ENCODE measurements around the gene TFAM.
"Not testable (repeated sequence)": the region's sequence is repeated elsewhere in the genome, so short reads cannot be mapped to it uniquely, and the experiment has no call there.

Gene TFAM

DNA sequence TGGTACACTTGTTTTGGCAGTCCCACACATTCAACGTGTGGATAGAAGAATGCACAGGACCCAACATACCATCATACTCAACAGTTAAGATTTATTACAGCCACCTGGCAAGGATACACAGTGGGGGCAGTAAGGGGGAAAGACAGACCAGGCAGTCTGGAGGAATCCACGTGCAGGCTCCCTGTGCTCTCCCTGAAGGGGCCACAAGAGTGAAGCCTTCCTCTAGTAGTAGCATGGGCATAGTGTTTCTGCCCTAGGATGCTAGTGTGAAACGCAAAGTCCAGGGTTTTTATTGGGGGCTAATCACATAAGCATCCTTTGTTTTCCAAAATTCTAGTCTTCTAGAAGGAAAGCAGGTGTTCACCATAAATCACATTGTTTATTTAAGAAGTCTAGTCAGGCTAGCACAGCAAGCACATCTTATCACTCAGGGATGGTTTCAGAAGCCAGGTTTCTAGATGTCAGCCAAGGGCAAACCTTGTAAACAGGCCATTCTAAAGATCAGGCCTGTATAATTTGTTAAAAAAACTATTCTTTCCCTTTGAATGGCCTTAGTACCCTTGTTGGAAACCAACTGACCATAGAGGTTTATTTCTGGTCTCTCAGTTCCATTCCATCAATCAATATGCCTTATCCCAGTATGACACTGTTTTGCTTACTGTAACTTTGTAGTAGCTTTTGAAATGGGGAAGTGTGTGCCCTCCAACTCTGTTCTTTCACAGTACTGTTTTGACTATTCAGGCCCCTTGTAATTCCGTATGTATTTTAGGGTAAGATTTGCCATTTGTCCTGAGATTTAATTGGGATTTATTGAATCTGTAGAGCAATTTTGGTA, 12.4 kb upstream of the TFAM start:
- DNase-seq (ENCODE audit: low read depth): no peak

DNA sequence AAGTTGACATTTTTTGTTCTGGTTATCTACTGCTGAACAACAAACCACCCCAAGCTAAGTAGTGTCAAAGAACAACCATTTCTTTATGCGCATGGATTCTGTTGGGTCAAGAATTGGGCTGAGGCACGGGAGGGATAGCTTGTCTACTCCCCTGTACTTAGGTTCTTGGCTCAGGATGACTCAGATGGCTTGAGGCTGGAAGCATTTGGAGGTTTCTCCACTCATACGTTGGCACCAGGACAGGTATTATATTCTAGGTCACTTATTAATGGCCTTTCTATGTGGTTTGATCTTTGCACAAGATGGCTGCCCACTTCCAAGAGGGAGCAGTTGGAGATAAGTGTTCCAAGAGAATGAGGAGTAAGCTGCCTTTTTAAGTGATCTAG, 11.8 kb upstream of the TFAM start:
- no peak for DNase-seq (ENCODE audit: low read depth)

DNA sequence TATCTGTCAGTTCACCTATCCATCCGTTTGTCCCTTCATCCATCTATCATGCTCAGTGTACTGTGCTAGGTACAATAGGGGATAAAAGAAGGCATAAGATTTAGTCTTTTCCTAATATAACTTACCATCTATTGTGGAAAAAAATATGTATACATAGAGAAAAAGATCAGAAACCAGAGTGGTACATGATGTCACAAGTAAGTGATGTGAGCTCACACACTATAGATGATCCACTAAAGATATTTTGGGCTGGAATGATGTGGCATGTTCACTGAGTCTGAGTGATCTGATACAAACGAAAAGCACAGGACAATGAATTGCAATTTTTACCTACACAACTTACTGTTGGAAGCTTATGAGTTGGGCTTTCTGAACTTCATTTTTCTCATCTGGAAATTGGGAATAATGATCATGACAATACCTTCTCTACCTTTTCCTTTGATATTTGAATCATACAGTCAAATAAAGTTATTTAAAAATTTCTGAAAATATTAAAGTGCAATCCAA, 2.7 kb upstream of the TFAM start:
- DNase-seq (ENCODE audit: low read depth): no peak

GRCh38 chr10:58384095-58384494, 1.1 kb upstream of the TFAM start:
- no peak for DNase-seq (ENCODE audit: low read depth)

DNA sequence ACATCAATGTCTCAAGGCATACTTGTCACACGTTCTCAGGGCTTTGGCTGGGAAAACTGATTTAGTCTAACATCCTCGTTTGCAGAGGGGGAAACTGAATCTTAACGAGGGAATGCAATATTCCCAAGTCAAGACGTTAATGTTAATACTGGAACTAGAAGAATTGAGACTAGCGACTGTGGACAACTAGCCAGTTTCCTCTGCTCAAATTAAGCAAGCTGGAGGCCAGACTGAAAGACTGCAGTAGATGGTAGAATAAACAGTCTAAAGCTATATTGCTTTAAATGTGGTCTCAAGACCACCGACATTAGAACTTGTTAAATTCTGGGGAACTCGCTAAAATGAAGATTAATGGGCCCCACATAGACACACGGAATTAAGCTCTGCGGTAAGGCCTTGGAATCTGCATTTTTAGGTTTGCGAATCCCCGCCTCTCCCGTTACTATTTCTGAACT, 639 bp upstream of the TFAM start:
- no peak for DNase-seq (ENCODE audit: low read depth)

- DNase-seq (ENCODE audit: low read depth): no peak
Observed at GRCh38 chr10:58385784-58386112, 538 bp downstream of the TFAM start.

GRCh38 chr10:58389024-58389423, 3.8 kb downstream of the TFAM start:
- DNase-seq (ENCODE audit: low read depth): no peak

GRCh38 chr10:58393317-58393716, 8.1 kb downstream of the TFAM start:
- DNase-seq (ENCODE audit: low read depth): no peak

DNA sequence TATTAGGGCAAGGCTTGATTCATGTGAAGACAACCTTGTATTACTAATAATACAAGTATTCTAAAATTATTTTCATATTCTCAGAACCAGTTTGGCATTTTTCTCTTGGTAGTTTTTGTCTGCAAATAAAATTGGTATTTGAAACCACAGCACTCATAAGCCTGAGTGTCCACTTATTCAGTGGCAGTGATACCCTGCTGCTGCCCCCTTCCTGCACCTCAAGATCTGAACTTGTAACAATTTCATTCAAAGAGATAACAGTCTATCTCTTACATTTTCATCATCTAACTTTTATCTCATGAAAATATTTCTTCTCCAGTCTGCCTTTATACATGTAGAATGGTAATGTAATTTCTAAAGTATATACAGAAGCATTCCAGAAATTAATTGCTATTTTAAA, 9.3 kb downstream of the TFAM start:
- no peak for DNase-seq (ENCODE audit: low read depth)

DNA sequence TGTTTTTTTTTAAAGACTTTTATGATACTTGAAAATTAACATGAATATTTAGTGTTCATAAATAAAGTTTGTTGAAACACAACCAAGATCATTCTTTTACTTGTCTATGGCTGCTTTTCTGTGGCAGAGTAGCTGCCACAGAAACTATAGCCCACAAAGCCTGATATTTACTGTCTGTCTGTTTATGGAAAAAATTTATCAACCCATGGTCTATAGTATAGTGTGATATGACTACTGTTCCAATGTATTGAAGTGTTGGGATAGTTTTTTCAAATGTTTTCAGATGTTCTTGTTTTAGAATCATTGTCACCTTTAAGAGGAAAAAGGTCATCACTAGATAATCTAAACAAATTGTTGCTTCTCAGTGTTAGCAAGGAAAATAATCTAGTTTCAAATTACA, 10.8 kb downstream of the TFAM start:
- DNase-seq (ENCODE audit: low read depth): no peak

GRCh38 chr10:58397830-58398229, 12.6 kb downstream of the TFAM start:
- no peak for DNase-seq (ENCODE audit: low read depth)

GRCh38 chr10:58399410-58399809, 14.2 kb downstream of the TFAM start:
- DNase-seq (ENCODE audit: low read depth): no peak

GRCh38 chr10:58400609-58401008, 15.4 kb downstream of the TFAM start:
- no peak for DNase-seq (ENCODE audit: low read depth)

GRCh38 chr10:58404001-58404400, 18.8 kb downstream of the TFAM start:
- no peak for DNase-seq (ENCODE audit: low read depth)

DNA sequence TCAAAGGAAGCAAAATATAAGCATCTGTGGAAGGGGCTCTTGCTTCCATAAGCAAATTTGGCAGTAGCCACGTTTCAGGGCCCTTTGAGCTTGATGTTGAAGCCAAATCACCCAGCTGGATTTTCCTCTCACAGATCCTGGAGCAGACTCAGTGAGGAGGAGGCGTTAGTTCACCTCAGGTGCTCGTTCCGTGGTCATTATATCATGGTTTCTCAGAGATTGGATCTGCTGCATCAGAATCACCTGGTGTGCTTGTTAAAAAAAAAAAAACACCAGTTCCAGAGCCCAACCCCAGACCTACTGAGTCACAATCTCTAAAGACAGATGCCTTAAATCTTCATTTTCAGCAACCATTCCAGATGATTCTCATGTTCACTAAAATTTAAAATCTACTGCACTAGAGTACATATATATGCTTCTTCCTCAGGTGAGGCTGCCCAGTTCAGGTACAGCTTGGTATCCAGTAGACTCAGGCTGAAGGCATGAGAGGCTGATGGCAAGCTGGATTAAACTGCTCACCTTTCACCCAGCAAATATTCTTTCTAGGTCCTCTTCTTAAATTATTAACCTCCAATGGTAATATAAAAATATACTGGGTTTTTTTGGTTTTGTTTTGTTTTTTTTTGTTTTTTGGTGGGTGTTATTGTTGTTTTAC, 24.9 kb downstream of the TFAM start:
- no peak for DNase-seq (ENCODE audit: low read depth)

- DNase-seq (ENCODE audit: low read depth): no peak
Observed at GRCh38 chr10:58412502-58412961, 27.3 kb downstream of the TFAM start.

GRCh38 chr10:58414270-58415041, 29.2 kb downstream of the TFAM start:
- no peak for DNase-seq (ENCODE audit: low read depth)

DNA sequence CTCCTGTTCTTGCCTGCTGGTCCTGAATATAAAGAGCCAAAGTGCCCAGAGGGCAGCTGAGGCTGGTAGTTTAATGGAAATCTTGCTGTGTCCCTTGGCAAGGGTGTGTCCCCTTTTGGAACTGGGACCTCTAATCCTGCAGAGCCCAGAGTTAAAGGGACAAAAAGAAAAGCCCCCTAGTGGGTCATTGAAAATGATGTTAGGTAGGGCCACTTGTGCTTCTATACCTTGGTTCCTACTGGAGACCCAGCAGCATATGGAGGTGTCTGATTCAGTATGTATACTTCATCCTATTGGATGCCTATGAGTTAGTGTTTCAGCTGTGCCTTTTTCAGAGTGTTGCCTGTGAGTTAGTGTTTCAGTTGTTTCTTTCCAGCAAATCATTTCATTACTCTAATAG, 30.5 kb downstream of the TFAM start:
- no peak for DNase-seq (ENCODE audit: low read depth)

- not testable (repeated sequence) for DNase-seq (ENCODE audit: low read depth)
Observed at GRCh38 chr10:58417902-58418301, 32.7 kb downstream of the TFAM start.

GRCh38 chr10:58424176-58424575, 39.0 kb downstream of the TFAM start:
- no peak for DNase-seq (ENCODE audit: low read depth)

DNA sequence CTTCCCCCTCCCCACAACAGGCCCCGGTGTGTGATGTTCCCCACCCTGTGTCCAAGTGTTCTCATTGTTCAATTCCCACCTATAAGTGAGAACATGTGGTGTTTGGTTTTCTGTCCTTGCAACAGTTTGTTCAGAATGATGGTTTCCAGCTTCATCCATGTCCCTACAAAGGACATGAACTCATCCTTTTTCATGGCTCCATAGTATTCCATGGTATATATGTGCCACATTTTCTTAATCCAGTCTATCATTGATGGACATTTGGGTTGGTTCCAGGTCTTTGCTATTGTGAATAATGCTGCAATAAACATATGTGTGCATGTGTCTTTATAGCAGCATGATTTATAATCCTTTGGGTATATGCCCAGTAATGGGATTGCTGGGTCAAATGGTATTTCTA, 43.2 kb downstream of the TFAM start:
- not testable (repeated sequence) for DNase-seq (ENCODE audit: low read depth)

DNA sequence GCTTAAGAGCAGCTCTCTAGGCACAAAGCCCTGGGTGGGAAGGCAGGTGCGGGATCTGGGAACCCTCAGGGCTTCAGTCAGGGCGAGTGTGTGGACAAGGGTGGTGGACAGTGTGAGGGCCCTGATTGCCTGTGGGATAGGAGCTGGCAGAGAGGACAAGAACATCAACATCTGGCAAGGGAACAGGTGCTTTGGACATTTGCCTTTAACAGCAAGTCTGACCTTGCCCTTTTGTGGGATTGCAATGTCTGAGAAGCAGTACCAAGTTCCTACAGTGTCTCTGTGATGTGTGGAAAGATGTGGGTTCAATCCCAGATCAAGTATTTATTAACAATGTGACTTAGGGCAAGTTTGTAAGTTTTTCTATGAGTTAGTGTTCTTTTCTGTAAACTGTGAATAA, 46.7 kb downstream of the TFAM start:
- no peak for DNase-seq (ENCODE audit: low read depth)

DNA sequence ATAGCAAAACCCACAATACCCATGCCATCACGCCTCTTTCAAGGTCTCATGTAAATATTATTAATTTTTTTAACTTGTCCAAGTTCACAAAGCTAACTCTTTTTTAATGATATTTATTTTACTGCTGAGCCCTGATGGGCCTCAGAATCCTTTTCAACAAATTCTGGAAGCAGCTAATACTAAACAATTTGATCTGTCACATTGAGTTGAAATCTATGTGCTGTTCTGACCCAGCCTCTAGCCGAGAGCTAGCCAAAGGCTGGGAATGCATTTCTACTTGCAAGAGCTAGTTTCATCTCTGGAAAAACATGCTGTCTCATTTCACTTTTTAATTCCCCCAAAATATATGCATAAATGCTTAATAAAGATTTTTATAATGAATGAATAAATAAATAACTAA, 47.9 kb downstream of the TFAM start:
- no peak for DNase-seq (ENCODE audit: low read depth)

Measured in activated T-helper 9 cell treated with anti-CD3 and anti-CD28 coated beads, Interleukin-2, amount 50 U/mL, for 16 hours (primary cell).